HG03432 (cell line): ENCODE results near the gene TENM3.

Experiments
- ATAC-seq: cut with Tn5 transposase; IDR thresholded peaks from one replicate; pipeline ENCODE4 v1.9.1; 2021; ENCODE audit warnings: mild to moderate bottlenecking, moderate library complexity; ENCODE audit not compliant: unreplicated experiment

TENM3 gene

GRCh38 chr4:182391111-182391684, 148.0 kb downstream of the TENM3 start:
- no peak for ATAC-seq

- no peak for ATAC-seq
Observed at GRCh38 chr4:182394181-182394580, 151.0 kb downstream of the TENM3 start.

DNA sequence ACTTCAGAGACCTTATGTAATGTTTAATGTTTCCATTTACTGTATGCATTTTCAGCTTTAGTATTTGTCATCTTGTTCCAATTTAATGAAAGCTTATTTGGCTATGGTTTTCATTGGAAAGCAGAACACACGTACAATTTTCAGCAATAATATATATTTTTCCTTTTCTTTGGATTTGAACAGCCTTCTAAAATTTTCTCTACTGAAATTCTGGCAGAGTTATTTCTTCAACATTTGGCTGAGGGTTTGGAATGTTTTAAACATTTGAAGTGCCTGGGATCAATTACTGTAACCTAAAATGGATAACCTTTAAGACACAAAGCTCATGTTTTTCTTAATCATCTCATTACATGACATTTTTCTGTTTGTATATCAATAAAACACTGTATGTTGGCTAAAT, 156.9 kb downstream of the TENM3 start:
- ATAC-seq: no peak

- ATAC-seq: no peak
Observed at GRCh38 chr4:182400790-182401189, 157.6 kb downstream of the TENM3 start.

- ATAC-seq: no peak
Observed at GRCh38 chr4:182404376-182404775, 161.2 kb downstream of the TENM3 start.

- ATAC-seq: no peak
Observed at GRCh38 chr4:182405087-182405486, 161.9 kb downstream of the TENM3 start.

- ATAC-seq: no peak
Observed at GRCh38 chr4:182409271-182409670, 166.1 kb downstream of the TENM3 start.

GRCh38 chr4:182411391-182411790, 168.2 kb downstream of the TENM3 start:
- ATAC-seq: no peak

GRCh38 chr4:182413550-182413949, 170.3 kb downstream of the TENM3 start:
- ATAC-seq: no peak

DNA sequence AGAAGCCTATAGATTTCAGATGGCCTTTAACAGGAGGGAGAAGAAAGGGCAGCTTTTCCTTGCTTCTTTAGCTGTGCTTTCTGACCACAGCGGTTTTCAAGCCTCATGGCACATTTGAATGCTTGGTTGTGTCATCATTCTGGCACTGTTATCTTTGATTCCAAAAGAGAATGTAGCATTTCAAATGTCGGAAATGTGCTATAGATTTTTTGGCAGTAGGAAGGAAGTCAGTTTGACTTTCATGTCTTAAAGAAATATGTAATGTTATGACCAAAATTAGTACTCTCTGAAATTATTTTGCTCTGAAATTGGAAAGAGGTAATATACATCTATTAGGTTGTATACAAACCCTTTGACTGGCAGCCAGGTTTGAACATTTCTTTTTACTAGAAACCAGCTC, 171.9 kb downstream of the TENM3 start:
- ATAC-seq: no peak

DNA sequence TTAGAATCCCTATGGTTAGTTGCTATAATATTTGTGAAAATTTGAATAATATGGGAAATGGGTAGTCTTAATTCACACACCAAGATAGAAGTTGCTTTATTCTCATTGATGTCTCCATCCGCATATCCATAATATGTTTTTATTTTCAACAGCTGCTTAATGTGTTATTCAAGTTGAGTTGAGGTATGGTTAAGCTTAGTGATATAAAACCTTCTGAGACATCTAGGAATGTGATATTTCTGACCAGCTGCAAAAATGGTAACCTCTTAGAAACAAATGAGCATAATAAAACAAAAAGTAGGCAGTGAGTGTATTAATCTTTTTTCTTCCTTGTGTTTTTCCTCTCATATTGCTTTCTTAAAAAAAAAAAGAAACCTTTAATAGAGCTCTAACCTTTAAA, 172.9 kb downstream of the TENM3 start:
- ATAC-seq: no peak

DNA sequence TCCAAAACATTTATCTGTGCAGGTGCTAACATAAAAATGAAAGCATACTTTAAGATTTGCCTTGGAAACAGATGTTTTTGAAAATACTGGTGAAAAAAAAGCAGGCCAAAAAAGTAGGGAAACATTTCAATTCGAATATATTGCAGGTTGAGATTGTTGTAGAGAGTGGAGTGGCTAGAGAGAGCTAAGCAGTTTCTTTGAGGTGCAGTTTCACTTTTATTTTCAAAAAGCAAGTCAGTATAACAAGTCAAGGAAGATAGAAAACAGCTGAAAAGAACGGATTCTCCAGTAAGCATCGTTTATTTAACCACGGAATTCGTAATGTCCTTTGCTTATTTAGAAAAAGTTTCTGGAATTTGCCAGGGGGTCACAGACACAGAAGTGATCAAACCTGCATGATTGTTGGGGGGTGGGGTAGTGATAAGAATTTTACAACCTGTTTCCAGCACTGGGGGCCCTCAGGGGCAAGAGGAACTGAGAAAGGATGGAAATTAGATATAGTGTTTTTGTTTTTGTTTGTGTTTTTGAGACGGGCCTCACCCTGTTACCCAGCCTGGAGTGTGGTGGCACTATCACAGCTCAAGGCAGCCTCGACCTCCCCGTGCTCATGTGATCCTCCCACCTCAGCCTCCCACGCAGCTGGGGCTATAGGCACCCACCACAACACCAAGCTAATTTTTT, 175.0 kb downstream of the TENM3 start:
- ATAC-seq: peak; percentile 67

- ATAC-seq: no peak
Observed at GRCh38 chr4:182420189-182420588, 177.0 kb downstream of the TENM3 start.

GRCh38 chr4:182421753-182422152, 178.6 kb downstream of the TENM3 start:
- no peak for ATAC-seq

DNA sequence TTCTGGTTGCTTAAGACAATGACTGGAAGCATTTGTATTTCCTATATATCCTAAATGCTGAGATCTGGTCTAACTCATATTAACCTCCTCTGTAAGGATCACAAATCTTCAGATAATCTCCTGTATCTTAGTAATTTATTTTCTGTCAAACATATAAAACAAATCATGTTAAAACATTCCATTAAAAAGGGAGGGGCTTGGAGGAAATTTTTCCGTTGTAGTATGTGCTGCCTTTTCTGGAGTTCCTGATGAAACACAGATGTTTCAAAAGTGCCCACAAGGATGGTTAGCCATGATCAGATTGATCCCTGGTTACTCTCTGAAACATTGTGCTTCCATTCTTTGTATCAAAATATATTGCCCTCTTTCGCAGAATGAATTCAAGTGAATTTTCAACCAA, 182.1 kb downstream of the TENM3 start:
- no peak for ATAC-seq

DNA sequence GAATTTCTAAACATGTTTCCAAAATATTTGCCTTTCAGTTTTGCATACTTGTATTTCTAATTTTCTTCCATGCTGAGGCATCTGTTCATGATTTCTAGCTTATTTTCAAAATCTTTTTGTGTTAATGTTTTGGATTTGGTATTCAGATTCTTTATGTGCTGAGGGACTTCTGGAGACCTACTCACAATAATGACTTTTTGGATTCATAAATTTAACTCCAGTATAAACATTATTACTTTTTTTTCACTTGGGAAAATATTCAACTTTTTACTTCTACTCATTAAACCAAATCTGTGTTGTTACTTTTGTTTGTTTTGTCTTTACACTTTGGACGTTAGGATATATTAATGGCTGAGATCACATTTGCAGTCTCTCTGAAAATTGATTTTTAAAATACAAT, 183.7 kb downstream of the TENM3 start:
- ATAC-seq: no peak

DNA sequence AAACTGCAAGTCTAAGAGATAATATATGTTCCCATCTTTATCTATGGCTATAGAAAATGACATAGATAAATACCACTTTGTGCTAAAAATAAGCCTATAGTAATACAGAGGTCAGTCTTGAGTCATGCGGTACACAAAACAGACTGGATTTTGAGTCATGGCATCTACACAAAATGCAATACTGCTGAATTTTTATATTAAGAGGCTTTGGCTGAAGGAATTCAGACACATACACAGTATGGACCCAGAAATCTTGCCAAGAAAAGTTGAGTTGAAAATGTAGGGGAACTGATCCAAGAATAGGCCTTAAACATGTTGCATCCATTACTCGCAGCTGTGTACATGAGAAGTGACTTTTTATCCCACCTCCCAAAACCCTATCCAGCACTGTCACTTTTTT, 184.4 kb downstream of the TENM3 start:
- no peak for ATAC-seq

GRCh38 chr4:182429896-182430295, 186.7 kb downstream of the TENM3 start:
- no peak for ATAC-seq

GRCh38 chr4:182432819-182433218, 189.6 kb downstream of the TENM3 start:
- no peak for ATAC-seq

DNA sequence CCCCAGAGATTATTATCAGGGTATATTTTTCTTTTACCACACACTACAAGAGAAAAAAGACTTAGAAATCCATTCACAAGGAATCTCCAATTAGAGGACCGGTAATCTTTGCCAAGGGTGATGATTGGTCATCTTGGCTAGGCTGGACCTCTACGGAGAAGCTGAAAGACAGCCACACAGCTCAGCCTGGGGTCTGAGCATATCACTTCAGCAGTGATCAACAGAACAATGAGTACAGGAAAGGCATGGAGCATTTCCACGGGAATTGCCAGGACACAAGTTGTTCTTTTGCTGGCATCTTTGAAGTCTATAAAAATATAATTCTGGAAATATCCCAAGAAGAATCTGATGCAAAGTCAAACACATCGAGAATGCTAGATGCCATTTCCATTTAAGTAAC, 191.5 kb downstream of the TENM3 start:
- no peak for ATAC-seq

GRCh38 chr4:182435401-182435800, 192.2 kb downstream of the TENM3 start:
- no peak for ATAC-seq

DNA sequence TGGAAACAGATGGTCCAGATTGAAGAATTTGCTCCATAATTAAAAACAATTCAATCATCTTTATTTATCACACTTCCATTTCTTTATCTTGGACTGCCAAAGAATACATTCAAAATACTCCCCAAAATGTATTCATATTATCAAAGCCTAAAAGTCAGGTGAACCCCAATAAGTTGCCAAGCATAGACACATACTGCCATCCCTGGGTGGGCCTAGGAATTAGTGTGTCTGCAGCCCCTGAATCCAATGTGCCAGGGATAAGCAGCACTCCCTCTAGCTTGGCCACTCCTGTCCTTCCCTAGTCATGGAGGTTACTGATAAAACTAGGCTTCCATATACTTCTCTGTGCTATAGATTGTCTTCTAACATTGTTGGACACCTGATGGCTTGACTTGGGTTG, 199.9 kb downstream of the TENM3 start:
- ATAC-seq: no peak

DNA sequence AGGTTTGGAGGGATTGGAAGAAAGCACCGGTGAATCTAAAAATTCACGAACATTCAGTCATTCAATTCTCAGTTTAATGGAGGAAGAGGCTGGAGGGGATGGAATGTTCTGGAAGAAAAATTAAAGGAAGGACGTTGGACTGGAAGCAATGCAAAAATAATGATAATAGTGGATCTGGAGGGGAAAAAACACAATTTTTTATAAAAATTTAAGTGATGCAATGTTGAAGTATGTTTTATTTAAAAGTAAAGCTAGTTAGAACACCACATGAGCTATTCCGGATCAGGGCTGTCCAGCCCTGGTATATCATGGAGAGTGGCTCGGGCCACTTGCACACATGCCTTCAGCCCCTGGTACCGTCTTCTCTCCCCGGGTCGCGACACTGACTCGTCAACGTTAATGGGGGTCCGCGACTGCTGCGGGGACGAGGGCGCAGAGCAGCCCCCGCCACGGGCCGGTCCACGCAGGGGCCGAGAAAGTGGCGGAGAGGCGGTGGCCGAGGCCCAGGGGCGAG, 204.6 kb downstream of the TENM3 start:
- ATAC-seq: no peak
